WTC11 (cell line): Measurements from ENCODE around the gene TEKT1. TPM values are rescaled to one million over a fixed set of nuclear protein-coding genes. Genes with fewer than 3 reads are reported as not detected.

Experiments
- ATAC-seq: fragments of 200-7000 bp; cut with Tn5 transposase; 2 replicates; pipeline ENCODE4 v1.10.0; 2021; ENCODE audit warnings: mild to moderate bottlenecking, moderate library complexity
- CTCF ChIA-PET: fragments of 300-600 bp; sonication (Branson Sonifier 250); formaldehyde crosslinking; loops from one replicate; lab custom pipeline; 2021; ENCODE audit warnings: antibody characterized with exemption; lab: Charles Lee
- POLR2A ChIA-PET: fragments of 350-600 bp; sonication (Branson Sonifier 250); formaldehyde crosslinking; loops from one replicate; lab custom pipeline; 2021; ENCODE audit warnings: antibody characterized with exemption; lab: Charles Lee
- DNase-seq: peaks from one replicate; pipeline ENCODE4 v3.0.0; 2021; ENCODE audit warnings: low spot score
- H3K27ac Mint-ChIP-seq: 2 replicates; pipeline ENCODE4 v1.8.0; 2021; ENCODE audit warnings: mixed read lengths
- H3K27me3 Mint-ChIP-seq: 2 replicates; pipeline ENCODE4 v1.8.0; 2021; ENCODE audit warnings: low read depth, mild to moderate bottlenecking, moderate library complexity, mixed read lengths
- H3K36me3 Mint-ChIP-seq: 2 replicates; pipeline ENCODE4 v1.8.0; 2021; ENCODE audit warnings: mixed read lengths
- H3K4me1 Mint-ChIP-seq: 2 replicates; pipeline ENCODE4 v1.8.0; 2022; ENCODE audit warnings: mixed read lengths
- H3K4me3 Mint-ChIP-seq: 2 replicates; pipeline ENCODE4 v1.8.0; 2021; ENCODE audit warnings: mild to moderate bottlenecking, moderate library complexity, mixed read lengths
- H3K9me3 Mint-ChIP-seq: 2 replicates; pipeline ENCODE4 v1.8.0; 2021; ENCODE audit warnings: mixed read lengths
- CBFB ChIP-seq: sonication (generic); formaldehyde crosslinking; IDR thresholded peaks from 2 replicates; pipeline ENCODE4 v1.8.1; 2022; ENCODE audit warnings: mild to moderate bottlenecking, low read depth, missing genetic modification reagents
- CREB1 ChIP-seq: sonication (generic); formaldehyde crosslinking; IDR thresholded peaks from 2 replicates; pipeline ENCODE4 v1.8.0; 2023; ENCODE audit warnings: mild to moderate bottlenecking, missing genetic modification reagents
- CREM ChIP-seq: sonication (generic); formaldehyde crosslinking; IDR thresholded peaks from 2 replicates; pipeline ENCODE4 v1.8.1; 2022; ENCODE audit warnings: mild to moderate bottlenecking, missing genetic modification reagents, moderate library complexity
- ERG ChIP-seq: fragments of 250-450 bp; sonication (Bioruptor Pico); IDR thresholded peaks from 2 replicates; pipeline ENCODE4 v1.8.0; 2021; ENCODE audit warnings: mild to moderate bottlenecking
- ETV6 ChIP-seq: sonication (generic); formaldehyde crosslinking; IDR thresholded peaks from 2 replicates; pipeline ENCODE4 v1.8.1; 2022; ENCODE audit warnings: mild to moderate bottlenecking, missing genetic modification reagents
- GTF2I ChIP-seq: fragments of 250-450 bp; sonication (Bioruptor Pico); conservative IDR thresholded peaks from 2 replicates; pipeline ENCODE4 v1.4.0; 2021; ENCODE audit warnings: mild to moderate bottlenecking
- MLX ChIP-seq: sonication (generic); formaldehyde crosslinking; IDR thresholded peaks from 2 replicates; pipeline ENCODE4 v1.8.1; 2023; ENCODE audit warnings: mild to moderate bottlenecking, missing genetic modification reagents, moderate library complexity
- NFE2L1 ChIP-seq: sonication (generic); formaldehyde crosslinking; IDR thresholded peaks from 2 replicates; pipeline ENCODE4 v1.8.1; 2023; ENCODE audit warnings: missing genetic modification reagents
- RORB ChIP-seq: fragments of 250-450 bp; sonication (Bioruptor Pico); IDR thresholded peaks from 2 replicates; pipeline ENCODE4 v1.9.0; 2021; ENCODE audit warnings: mild to moderate bottlenecking
- SP1 ChIP-seq: sonication (generic); formaldehyde crosslinking; conservative IDR thresholded peaks from 2 replicates; pipeline ENCODE4 v1.8.1; 2022; ENCODE audit warnings: missing genetic modification reagents
- TCF7 ChIP-seq: sonication (generic); formaldehyde crosslinking; IDR thresholded peaks from 2 replicates; pipeline ENCODE4 v1.8.0; 2022; ENCODE audit warnings: mild to moderate bottlenecking, low read depth, missing genetic modification reagents, moderate library complexity
- USF2 ChIP-seq: sonication (generic); formaldehyde crosslinking; IDR thresholded peaks from 2 replicates; pipeline ENCODE4 v1.8.1; 2023; ENCODE audit warnings: mild to moderate bottlenecking, missing genetic modification reagents, moderate library complexity
- ZBTB43 ChIP-seq: sonication (generic); formaldehyde crosslinking; IDR thresholded peaks from 2 replicates; pipeline ENCODE4 v1.8.1; 2023; ENCODE audit warnings: mild to moderate bottlenecking, missing genetic modification reagents
- ZNF263 ChIP-seq: sonication (generic); formaldehyde crosslinking; IDR thresholded peaks from 2 replicates; pipeline ENCODE4 v1.8.1; 2022; ENCODE audit warnings: low read depth, mild to moderate bottlenecking, moderate library complexity, missing genetic modification reagents
- ZNF317 ChIP-seq: sonication (generic); formaldehyde crosslinking; IDR thresholded peaks from 2 replicates; pipeline ENCODE4 v1.8.1; 2023; ENCODE audit warnings: low read depth, mild to moderate bottlenecking, moderate library complexity, missing genetic modification reagents, borderline replicate concordance
- ZNF423 ChIP-seq: fragments of 250-450 bp; sonication (Bioruptor Pico); IDR thresholded peaks from 2 replicates; pipeline ENCODE4 v2.1.2; 2022; ENCODE audit warnings: mild to moderate bottlenecking, moderate library complexity
- total RNA-seq: library from RNA; stranded (reverse); gene quantifications from 3 replicates; pipeline ENCODE4 v1.2.3, GENCODE V29; 2021
- TF ChIP-seq, protein P1 (sequence below): sonication (generic); formaldehyde crosslinking; IDR thresholded peaks from 2 replicates; pipeline ENCODE4 v1.8.1; 2022; ENCODE audit warnings: mild to moderate bottlenecking, missing genetic modification reagents, moderate library complexity, borderline replicate concordance
- TF ChIP-seq, protein P2 (sequence below): sonication (generic); formaldehyde crosslinking; IDR thresholded peaks from 2 replicates; pipeline ENCODE4 v1.8.0; 2022; ENCODE audit warnings: missing genetic modification reagents

The TEKT1 gene
- total RNA-seq, 1 experiment from 2014 or later, result 0.37 TPM

DNA sequence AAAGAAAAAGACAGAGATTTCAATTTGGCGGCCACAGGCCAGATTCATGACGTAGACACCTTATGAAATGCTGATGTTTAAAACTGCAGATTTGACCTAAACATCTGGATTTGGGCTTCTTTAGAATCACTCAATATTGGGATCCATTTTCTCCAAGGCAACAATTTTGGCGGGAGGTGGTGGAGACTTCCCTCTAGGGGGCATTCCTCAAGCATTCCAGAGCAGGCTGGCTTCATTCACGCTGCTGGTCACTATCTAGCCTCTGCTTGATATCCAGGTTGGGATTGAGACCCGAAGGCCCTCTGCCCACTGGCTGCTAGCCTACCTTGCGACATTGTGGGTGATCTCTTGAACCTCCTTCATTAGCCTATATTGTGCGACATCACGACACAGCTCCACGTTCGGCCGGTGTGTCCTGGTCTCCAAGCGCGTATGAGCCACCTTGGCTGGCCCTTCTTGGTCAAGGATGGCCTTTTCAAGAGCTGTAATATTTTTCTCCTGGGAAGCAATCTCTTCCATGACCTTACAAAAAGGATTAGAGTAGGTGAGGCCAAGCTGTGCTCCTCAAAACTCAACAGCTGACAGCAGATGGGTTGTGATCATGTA is 31.0 kb downstream of the TEKT1 start:
- peak; percentile 80 for ATAC-seq
- H3K36me3 Mint-ChIP-seq, result no peaks in the 10 kb centered on the region
- peaks cover 20% of the 10 kb centered on the region for H3K4me1 Mint-ChIP-seq
- H3K27me3 Mint-ChIP-seq, result peaks cover 12% of the 10 kb centered on the region
- TF ChIP-seq, protein P1, sequence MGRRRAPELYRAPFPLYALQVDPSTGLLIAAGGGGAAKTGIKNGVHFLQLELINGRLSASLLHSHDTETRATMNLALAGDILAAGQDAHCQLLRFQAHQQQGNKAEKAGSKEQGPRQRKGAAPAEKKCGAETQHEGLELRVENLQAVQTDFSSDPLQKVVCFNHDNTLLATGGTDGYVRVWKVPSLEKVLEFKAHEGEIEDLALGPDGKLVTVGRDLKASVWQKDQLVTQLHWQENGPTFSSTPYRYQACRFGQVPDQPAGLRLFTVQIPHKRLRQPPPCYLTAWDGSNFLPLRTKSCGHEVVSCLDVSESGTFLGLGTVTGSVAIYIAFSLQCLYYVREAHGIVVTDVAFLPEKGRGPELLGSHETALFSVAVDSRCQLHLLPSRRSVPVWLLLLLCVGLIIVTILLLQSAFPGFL (CRISPR knock-in tag), result no peak
- TF ChIP-seq ZNF317 (CRISPR knock-in tag) (no peak), ZBTB43 (CRISPR knock-in tag) (no peak), USF2 (CRISPR knock-in tag) (no peak), ETV6 (CRISPR knock-in tag) (no peak), TCF7 (CRISPR knock-in tag) (no peak)
- H3K4me3 Mint-ChIP-seq, result no peak overlapping the region
- peak; percentile 31 for DNase-seq
- no peak overlapping the region for H3K27ac Mint-ChIP-seq
- CTCF ChIA-PET, result interaction anchor here (0.6 to 2.5 kb wide), 8 partner anchors 24 to 135 kb away, joined by 3 to 7 read pairs (median 4); partner anchors contain the start of genes FBXO39 and SLC13A5
- no peaks in the 10 kb centered on the region for H3K9me3 Mint-ChIP-seq
- POLR2A ChIA-PET, result no interaction called here

GRCh38 chr17:6799738-6800137 is 31.8 kb downstream of the TEKT1 start:
- ATAC-seq (peak; percentile 34; the same call in 1 of the 2 replicates), DNase-seq (no peak)
- ChIA-PET POLR2A (no interaction called here), CTCF (interaction anchor here (0.8 to 2.5 kb wide), 4 partner anchors 43 to 111 kb away, joined by 3 to 7 read pairs (median 4); partner anchors contain the start of gene SLC13A5)
- TF ChIP-seq CBFB, result no peak
- no peak for TF ChIP-seq RORB (CRISPR knock-in tag)
- no peak for TF ChIP-seq SP1 (CRISPR knock-in tag)
- no peak for TF ChIP-seq ZBTB43 (CRISPR knock-in tag)
- TF ChIP-seq ZNF423 (CRISPR knock-in tag), result no peak
- Mint-ChIP-seq H3K27ac (no peak overlapping the region), H3K4me3 (no peak overlapping the region), H3K9me3 (no peaks in the 10 kb centered on the region), H3K27me3 (peaks cover 4% of the 10 kb centered on the region), H3K4me1 (peaks cover 20% of the 10 kb centered on the region), H3K36me3 (no peaks in the 10 kb centered on the region)

GRCh38 chr17:6797718-6798351 is 33.7 kb downstream of the TEKT1 start:
- CTCF ChIA-PET, result interaction anchor here (1.3 to 1.4 kb wide), 2 partner anchors 85 to 96 kb away, joined by 3 to 4 read pairs; partner anchors contain the start of gene SLC13A5
- no peak overlapping the region for H3K4me3 Mint-ChIP-seq
- TF ChIP-seq CREM (CRISPR knock-in tag) (no peak), GTF2I (no peak), ZNF263 (no peak), CREB1 (CRISPR knock-in tag) (no peak), NFE2L1 (no peak), USF2 (CRISPR knock-in tag) (no peak), CBFB (no peak), MLX (CRISPR knock-in tag) (no peak), ERG (CRISPR knock-in tag) (no peak)
- TF ChIP-seq, protein P2, sequence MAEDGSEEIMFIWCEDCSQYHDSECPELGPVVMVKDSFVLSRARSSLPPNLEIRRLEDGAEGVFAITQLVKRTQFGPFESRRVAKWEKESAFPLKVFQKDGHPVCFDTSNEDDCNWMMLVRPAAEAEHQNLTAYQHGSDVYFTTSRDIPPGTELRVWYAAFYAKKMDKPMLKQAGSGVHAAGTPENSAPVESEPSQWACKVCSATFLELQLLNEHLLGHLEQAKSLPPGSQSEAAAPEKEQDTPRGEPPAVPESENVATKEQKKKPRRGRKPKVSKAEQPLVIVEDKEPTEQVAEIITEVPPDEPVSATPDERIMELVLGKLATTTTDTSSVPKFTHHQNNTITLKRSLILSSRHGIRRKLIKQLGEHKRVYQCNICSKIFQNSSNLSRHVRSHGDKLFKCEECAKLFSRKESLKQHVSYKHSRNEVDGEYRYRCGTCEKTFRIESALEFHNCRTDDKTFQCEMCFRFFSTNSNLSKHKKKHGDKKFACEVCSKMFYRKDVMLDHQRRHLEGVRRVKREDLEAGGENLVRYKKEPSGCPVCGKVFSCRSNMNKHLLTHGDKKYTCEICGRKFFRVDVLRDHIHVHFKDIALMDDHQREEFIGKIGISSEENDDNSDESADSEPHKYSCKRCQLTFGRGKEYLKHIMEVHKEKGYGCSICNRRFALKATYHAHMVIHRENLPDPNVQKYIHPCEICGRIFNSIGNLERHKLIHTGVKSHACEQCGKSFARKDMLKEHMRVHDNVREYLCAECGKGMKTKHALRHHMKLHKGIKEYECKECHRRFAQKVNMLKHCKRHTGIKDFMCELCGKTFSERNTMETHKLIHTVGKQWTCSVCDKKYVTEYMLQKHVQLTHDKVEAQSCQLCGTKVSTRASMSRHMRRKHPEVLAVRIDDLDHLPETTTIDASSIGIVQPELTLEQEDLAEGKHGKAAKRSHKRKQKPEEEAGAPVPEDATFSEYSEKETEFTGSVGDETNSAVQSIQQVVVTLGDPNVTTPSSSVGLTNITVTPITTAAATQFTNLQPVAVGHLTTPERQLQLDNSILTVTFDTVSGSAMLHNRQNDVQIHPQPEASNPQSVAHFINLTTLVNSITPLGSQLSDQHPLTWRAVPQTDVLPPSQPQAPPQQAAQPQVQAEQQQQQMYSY (CRISPR knock-in tag), result no peak

More at GRCh38 chr17:6797718-6798351, 33.7 kb downstream of the TEKT1 start:
- POLR2A ChIA-PET, result interaction anchor here (0.6 kb wide), 1 partner anchor 23 kb away, joined by 3 read pairs; no protein-coding TSS in a partner anchor
- no peak for DNase-seq
- H3K9me3 Mint-ChIP-seq, result no peaks in the 10 kb centered on the region
- peaks cover 20% of the 10 kb centered on the region for H3K4me1 Mint-ChIP-seq
- ATAC-seq, result no peak
- H3K27me3 Mint-ChIP-seq, result peaks cover 4% of the 10 kb centered on the region
- no peaks in the 10 kb centered on the region for H3K36me3 Mint-ChIP-seq
- H3K27ac Mint-ChIP-seq, result no peak overlapping the region
